22Rv1 (cell line): ENCODE measurements around the gene KIAA0232.

Experiments used
- CTCF ChIP-seq: fragments of 450-650 bp; IDR thresholded peaks from 2 replicates; pipeline ENCODE4 v1.5.1; 2017; ENCODE audit warnings: mild to moderate bottlenecking
- ZFX ChIP-seq: fragments of 450-650 bp; IDR thresholded peaks from 2 replicates; pipeline ENCODE4 v1.6.1; 2017; ENCODE audit warnings: antibody characterized with exemption, borderline replicate concordance

DNA sequence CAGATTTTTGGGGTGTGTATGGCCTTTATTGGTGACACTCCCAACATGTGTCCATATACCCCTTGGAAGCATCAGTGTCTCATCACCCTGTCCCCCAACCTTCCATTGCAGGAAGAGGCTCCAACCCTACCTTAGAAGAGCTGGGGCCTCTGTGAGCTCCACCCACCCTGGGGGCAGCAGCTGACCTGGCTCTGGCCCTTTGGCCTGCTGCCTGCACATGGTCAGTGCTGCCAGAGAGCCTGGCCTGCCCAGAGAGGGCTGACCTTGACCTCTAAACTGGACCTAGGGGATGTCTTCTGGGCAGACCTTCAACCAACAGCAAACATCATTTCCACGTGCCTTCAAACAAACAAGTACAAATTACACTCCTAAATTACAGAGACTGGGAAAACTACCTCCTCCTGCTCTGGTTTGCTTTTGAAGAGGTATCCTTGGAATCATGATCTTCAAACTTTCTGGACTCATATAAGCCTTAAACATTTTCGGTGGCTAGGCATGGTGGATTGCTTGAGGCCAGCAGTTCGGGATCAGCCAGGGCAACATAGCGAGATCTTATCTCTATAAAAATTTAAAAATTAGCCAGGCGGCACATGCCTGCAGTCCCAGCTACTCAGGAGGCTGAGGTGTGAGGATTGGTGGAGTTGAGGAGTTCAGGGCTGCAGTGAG, 27.3 kb upstream of the KIAA0232 start:
- no peak for TF ChIP-seq CTCF
- no peak for TF ChIP-seq ZFX
